Stimulated activated CD8-positive, alpha-beta memory T cell treated with anti-CD3 and anti-CD28 coated beads, Interleukin-15, amount 100 ng/mL, for 1 hour (primary cell): ENCODE results near the gene EVI2A.

Experiments used
- DNase-seq: peaks from one replicate; pipeline ENCODE4 v3.0.0-alpha.2; 2020; ENCODE audit warnings: low read depth

EVI2A gene

GRCh38 chr17:31273516-31273915, 47.9 kb downstream of the EVI2A start:
- DNase-seq, result no peak

- no peak for DNase-seq
Observed at GRCh38 chr17:31272803-31273202, 48.6 kb downstream of the EVI2A start.

GRCh38 chr17:31272236-31272635, 49.2 kb downstream of the EVI2A start:
- DNase-seq, result no peak

GRCh38 chr17:31269578-31269983, 51.8 kb downstream of the EVI2A start:
- no peak for DNase-seq

GRCh38 chr17:31269036-31269577, 52.3 kb downstream of the EVI2A start:
- no peak for DNase-seq
